Measurements from ENCODE around the gene TIMM23.
"Not testable (repeated sequence)": the region's sequence is repeated elsewhere in the genome, so short reads cannot be mapped to it uniquely, and the experiment has no call there.

DNA sequence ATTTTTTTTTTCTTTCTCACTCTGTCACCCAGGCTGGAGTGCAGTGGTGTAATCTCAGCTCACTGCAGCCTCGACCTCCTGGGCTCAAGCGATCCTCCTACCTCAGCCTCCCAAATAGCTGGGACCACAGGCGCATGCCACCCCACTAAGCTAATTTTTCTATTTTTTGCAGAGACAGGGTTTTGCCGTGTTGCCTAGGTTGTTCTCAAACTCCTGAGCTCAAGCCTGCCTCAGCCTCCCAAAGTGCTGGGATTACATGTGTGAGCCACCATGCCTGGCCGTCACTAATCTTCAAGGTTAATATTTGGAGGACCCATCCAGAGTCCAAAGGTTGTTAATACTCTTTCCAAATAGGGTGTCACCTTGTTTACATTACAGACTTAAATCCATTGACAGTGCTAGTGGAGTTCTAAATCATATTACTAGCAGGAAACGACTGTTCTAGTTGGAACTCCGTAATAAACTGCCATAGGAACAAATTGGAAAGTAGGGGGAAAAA lies 29.9 kb downstream of the TIMM23 start:
- TF ChIP-seq, protein P1, sequence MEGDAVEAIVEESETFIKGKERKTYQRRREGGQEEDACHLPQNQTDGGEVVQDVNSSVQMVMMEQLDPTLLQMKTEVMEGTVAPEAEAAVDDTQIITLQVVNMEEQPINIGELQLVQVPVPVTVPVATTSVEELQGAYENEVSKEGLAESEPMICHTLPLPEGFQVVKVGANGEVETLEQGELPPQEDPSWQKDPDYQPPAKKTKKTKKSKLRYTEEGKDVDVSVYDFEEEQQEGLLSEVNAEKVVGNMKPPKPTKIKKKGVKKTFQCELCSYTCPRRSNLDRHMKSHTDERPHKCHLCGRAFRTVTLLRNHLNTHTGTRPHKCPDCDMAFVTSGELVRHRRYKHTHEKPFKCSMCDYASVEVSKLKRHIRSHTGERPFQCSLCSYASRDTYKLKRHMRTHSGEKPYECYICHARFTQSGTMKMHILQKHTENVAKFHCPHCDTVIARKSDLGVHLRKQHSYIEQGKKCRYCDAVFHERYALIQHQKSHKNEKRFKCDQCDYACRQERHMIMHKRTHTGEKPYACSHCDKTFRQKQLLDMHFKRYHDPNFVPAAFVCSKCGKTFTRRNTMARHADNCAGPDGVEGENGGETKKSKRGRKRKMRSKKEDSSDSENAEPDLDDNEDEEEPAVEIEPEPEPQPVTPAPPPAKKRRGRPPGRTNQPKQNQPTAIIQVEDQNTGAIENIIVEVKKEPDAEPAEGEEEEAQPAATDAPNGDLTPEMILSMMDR (IDR thresholded peaks at IDR 0.05; ENCODE audit: insufficient read depth, low read depth, low read length): not testable (repeated sequence)
- not testable (repeated sequence) for TF ChIP-seq EZH2 (IDR thresholded peaks at IDR 0.05; ENCODE audit: insufficient read depth, low read length)

Data from astrocyte (in vitro differentiated cells and primary cell).